SU-DHL-6 (cell line): ENCODE results near the gene VPS41.

Experiments used
- H2AFZ ChIP-seq: fragments of 200-600 bp; sonication (generic); 2 replicates; pipeline ENCODE4 v1.6.1; 2014; ENCODE audit warnings: low read depth, mild to moderate bottlenecking, moderate library complexity, mixed read lengths, antibody characterized with exemption, low read length; ENCODE audit not compliant: severe bottlenecking
- H3F3A ChIP-seq: fragments of 200-600 bp; shearing (Covaris generic); 2 replicates; pipeline ENCODE4 v1.6.0; 2016; ENCODE audit warnings: antibody characterized with exemption, mild to moderate bottlenecking; ENCODE audit not compliant: insufficient read depth
- H3K27ac ChIP-seq: fragments of 200-600 bp; sonication (generic); 2 replicates; pipeline ENCODE4 v1.5.1; 2016; ENCODE audit warnings: low read depth, mild to moderate bottlenecking, low read length, moderate library complexity, mixed read lengths
- H3K27me3 ChIP-seq: fragments of 200-600 bp; sonication (generic), shearing (Covaris generic); 2 replicates; pipeline ENCODE4 v1.6.0; 2014; ENCODE audit warnings: mild to moderate bottlenecking, low read length
- H3K36me3 ChIP-seq: fragments of 200-600 bp; sonication (generic); 2 replicates; pipeline ENCODE4 v1.6.1; 2014; ENCODE audit warnings: mild to moderate bottlenecking, low read length, mixed read lengths
- H3K4me2 ChIP-seq: fragments of 300-600, 200-600 bp; shearing (Covaris generic), sonication (generic); 2 replicates; pipeline ENCODE4 v1.6.0; 2014; ENCODE audit warnings: low read length, low read depth, mild to moderate bottlenecking; ENCODE audit not compliant: poor library complexity, severe bottlenecking
- H3K4me3 ChIP-seq: fragments of 200-600 bp; sonication (generic); 2 replicates; pipeline ENCODE4 v1.5.1; 2014; ENCODE audit warnings: antibody characterized with exemption, low read length, mild to moderate bottlenecking, mixed read lengths; ENCODE audit not compliant: insufficient read depth, poor library complexity, severe bottlenecking
- H3K79me2 ChIP-seq: fragments of 200-600 bp; sonication (generic); 2 replicates; pipeline ENCODE4 v1.6.1; 2014; ENCODE audit warnings: mild to moderate bottlenecking, low read length, moderate library complexity; ENCODE audit not compliant: insufficient read depth
- H3K9ac ChIP-seq: fragments of 200-600 bp; sonication (generic); 2 replicates; pipeline ENCODE4 v1.7.0; 2014; ENCODE audit warnings: mild to moderate bottlenecking, low read length
- H3K9me2 ChIP-seq: fragments of 200-600 bp; sonication (generic); replicated peaks from 2 replicates; pipeline ENCODE4 v1.6.1; 2014; ENCODE audit warnings: low read length; ENCODE audit not compliant: insufficient read depth
- H3K9me3 ChIP-seq: fragments of 200-600 bp; sonication (generic); 2 replicates; pipeline ENCODE4 v1.6.1; 2014; ENCODE audit warnings: low read length, mixed read lengths; ENCODE audit not compliant: insufficient read depth
- H4K20me1 ChIP-seq: fragments of 200-600 bp; sonication (generic); 2 replicates; pipeline ENCODE4 v1.6.1; 2014; ENCODE audit warnings: low read depth, mild to moderate bottlenecking, antibody characterized with exemption, low read length, moderate library complexity, mixed read lengths
- CTCF ChIP-seq: fragments of 200-600 bp; sonication (generic); IDR thresholded peaks from one replicate; pipeline ENCODE4 v1.5.1; 2017; ENCODE audit warnings: antibody characterized with exemption, mild to moderate bottlenecking, low read length, moderate library complexity; ENCODE audit not compliant: insufficient read depth, poor library complexity, severe bottlenecking
- EZH2phosphoT487 ChIP-seq: fragments of 200-600 bp; sonication (generic), shearing (Covaris generic); conservative IDR thresholded peaks from 2 replicates; pipeline ENCODE4 v1.6.1; 2018; ENCODE audit warnings: mild to moderate bottlenecking, antibody characterized with exemption, low read length, moderate library complexity, mixed read lengths

Gene VPS41

GRCh38 chr7:38674513-38674912 is 234.5 kb downstream of the VPS41 start:
- Histone ChIP-seq H3K27me3 (no peaks in the 10 kb centered on the region), H3K27ac (no peak overlapping the region), H3K9ac (no peak overlapping the region), H3F3A (no peaks in the 10 kb centered on the region), H4K20me1 (no peaks in the 10 kb centered on the region), H2AFZ (no peak overlapping the region), H3K79me2 (no peaks in the 10 kb centered on the region), H3K9me3 (no peaks in the 10 kb centered on the region), H3K9me2 (no peaks in the 10 kb centered on the region), H3K4me3 (no peak overlapping the region), H3K4me2 (no peak overlapping the region), H3K36me3 (no peaks in the 10 kb centered on the region)
- TF ChIP-seq EZH2phosphoT487 (no peak), CTCF (no peak)

GRCh38 chr7:38673795-38674194 is 235.2 kb downstream of the VPS41 start:
- Histone ChIP-seq H3F3A (no peaks in the 10 kb centered on the region), H3K27ac (no peak overlapping the region), H3K4me2 (no peak overlapping the region), H3K27me3 (no peaks in the 10 kb centered on the region), H4K20me1 (no peaks in the 10 kb centered on the region), H3K36me3 (no peaks in the 10 kb centered on the region), H3K9me2 (no peaks in the 10 kb centered on the region), H2AFZ (no peak overlapping the region), H3K4me3 (no peak overlapping the region), H3K79me2 (no peaks in the 10 kb centered on the region), H3K9ac (no peak overlapping the region), H3K9me3 (no peaks in the 10 kb centered on the region)
- TF ChIP-seq EZH2phosphoT487, result no peak
- no peak for TF ChIP-seq CTCF
